ENCODE data around the gene JAM3.

Gene JAM3

DNA sequence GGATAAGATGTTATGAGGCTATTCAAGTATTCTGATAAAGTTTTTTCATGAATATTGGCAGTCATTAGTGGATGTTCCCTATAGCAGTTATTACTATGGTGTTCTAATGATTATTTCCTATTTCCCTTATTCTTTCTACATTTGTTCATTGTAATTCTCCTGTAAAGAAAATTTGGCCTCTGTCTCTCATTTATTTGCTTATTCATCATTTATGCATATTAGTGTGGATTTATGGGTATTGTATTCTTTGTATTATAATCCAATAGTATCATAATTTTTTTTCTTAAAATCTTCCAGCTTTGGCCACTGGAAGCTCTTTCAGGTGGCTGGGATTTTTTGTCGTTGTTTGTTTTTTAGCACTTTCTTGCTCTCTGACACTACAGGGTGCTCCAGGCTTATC, 47.3 kb downstream of the JAM3 start:
- DNase-seq, result no peak

DNA sequence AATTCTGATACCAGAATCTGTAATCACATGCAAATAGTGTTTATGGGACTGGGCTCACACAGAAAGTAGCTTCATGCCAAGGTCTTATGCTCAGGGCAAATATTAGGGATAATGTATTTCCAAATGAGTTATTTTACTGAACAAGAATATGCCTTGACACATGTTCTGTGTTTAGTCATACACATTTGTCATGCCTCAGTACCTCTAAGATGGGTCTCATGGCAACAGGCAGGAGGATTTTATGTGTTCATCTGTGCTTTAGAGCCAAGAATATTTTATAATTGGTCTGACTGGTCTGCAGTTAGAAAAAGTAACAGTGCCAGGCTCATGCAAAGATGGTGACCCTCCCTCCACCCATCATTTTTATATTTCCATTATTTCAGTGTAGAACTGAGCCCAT, 49.1 kb downstream of the JAM3 start:
- DNase-seq, result no peak

DNA sequence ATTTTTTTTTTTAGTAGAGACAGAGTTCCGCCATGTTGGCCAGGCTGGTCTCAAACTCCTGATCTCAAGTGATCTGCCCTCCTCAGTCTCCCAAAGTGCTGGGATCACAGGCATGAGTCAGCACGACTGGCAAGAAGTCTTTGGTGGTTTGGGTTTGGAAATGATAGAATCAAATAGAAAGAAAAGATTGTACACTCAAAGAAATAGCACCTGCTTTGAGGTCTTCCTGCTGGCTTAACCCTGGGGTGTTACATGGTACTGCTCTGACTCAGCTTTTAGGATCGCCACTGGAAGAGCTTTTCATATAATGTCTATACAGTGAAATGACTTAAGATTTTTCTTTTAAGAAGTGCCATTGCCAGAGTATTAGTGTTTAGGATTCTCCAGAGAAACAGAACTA, 50.2 kb downstream of the JAM3 start:
- no peak for DNase-seq

DNA sequence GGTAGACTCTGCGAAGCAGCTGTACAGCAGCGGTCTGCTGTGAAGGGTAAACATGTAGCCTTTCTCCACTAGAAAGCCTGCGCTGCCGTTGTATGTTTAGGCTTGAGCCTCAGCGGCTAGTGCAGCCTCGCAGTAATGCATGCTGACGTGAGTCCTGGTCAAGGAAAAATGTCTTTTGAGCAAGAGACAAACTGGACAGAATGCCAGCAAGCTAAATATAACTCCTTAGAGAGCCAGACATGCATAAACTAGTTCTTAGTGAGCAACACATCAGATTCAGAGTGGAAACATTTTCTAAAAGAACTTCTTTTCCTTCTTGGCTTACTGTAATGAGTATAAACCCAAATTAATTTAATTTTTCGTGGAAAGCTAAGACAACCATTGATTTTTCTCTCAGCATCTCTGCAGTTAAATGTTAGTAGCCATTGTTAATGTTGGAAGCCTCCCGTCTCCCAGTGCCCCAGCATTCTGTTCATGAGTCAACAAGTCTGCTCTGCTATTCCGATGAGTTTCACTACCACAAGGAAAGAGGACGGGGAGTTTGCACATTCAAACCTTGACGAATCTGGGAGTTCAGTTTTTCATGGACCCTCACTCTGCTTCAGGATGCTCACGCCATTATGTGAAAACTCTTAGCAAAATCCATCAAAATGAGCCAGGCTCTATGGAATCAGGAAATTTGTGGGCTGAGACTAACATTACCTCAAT, 51.4 kb downstream of the JAM3 start:
- DNase-seq, result peak in 1 of 2 experiments; percentile 46

DNA sequence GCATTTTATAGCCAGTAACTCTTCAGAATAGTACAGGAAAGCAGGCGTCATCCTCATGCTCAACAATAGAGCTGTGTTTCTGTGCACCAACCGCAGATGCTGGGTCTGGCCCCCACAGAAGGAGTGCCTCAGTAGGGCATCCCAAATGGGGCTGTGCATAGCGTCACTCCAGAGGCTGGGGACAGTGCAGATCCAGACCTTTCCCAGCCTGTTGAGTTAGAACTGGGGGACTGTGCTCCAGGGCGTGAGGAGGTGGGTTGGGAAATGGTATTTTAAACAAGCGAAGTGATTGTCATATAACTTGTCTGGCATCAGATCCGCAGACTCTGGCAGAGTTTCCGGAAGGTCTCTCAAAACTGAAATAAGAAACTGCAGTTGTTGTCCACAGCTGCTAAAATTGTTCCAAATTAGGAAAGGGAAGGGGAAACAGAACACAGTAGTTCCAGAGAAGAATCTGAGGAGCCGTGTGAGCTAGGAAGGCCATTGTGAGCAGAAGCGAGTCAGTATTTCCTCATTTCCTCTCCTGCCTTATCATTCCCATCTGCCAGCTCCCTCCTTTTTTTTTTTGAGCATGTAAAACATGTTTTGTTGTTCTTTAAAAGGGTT, 52.2 kb downstream of the JAM3 start:
- no peak for DNase-seq

DNA sequence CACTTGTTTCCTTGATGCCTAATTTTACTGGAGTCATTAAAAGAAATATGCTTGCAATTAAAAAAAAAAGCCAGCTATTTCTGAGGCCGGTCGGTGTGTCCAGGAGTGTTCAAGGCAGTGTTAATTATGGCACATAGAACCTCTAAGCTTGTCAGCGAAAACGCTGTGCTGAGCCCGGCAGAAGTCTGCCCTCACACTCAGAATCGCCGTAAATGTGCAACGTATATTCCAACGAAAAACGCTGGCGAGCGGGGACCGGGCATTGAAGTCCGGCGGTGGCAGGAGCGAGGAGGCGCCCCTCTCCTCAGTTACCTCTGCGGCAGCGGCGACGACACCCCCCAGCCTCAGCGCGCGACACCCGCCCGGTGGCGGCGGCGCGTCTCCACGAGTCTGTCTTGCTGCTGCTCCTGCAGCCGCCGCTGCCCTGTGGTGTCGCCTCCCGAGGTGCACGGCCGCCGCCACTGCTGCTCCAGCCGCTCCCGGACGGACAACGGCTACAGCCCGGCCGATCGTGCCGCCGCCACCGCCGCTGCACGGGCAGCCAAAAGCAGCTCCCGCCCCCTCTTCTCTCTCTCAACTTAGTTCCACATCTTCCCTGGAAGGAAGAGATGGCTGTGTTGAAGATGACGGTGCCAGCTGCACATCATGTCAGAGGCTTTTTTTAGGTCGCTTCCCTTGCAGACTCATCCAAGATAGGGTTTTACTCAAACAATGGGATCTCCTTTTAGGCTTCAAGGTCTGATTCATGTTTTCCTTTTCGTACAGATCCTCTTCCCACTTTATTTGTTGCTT, 56.0 kb downstream of the JAM3 start:
- no peak for DNase-seq

DNA sequence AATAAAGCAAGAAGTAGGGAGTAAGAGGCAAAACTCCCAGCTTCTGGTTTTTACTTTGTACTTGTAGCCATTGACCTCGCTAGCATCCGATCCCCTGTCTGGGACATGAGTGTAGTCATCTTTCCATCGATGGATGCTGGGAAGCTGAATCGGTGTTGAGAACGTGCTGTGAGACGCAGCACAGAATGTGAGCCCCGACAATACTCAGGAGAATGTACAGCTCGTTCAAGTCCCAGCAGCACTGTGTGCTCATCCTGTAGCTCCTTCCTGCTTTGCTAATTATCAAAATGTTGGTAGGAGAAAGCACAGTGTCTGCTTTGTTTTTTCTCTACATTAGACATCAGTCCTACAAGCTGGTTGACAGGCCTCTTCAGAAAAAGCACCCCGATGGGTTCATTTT, 56.6 kb downstream of the JAM3 start:
- no peak for DNase-seq

DNA sequence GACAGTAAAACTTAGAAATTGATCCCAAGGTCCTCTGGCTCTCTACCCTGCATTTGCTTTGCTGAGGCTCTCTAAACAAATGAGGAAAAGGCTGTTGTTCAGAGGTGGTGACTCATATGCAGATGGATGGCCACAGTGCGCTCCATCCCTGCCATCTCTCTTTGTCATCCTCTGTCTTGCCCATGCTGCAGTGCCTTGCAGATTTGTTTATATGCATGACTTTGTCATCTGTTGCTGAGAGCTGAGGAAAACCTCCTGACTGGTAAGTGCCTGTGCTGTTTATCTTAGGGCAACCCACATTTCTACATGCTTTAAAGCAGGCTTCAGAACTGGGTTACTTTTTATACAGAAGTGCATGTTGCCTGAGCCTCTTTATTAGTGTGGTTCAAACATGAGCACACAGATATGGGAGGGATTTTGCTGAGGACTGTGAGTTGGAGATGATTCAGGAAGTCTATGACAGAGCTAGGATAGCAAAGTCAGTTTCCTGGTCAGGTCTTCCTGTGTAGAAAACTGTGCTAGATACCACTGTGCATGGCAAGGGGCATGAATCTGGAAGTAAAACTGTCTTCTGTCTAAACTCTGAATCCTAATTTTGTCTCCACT, 57.4 kb downstream of the JAM3 start:
- DNase-seq, result no peak

DNA sequence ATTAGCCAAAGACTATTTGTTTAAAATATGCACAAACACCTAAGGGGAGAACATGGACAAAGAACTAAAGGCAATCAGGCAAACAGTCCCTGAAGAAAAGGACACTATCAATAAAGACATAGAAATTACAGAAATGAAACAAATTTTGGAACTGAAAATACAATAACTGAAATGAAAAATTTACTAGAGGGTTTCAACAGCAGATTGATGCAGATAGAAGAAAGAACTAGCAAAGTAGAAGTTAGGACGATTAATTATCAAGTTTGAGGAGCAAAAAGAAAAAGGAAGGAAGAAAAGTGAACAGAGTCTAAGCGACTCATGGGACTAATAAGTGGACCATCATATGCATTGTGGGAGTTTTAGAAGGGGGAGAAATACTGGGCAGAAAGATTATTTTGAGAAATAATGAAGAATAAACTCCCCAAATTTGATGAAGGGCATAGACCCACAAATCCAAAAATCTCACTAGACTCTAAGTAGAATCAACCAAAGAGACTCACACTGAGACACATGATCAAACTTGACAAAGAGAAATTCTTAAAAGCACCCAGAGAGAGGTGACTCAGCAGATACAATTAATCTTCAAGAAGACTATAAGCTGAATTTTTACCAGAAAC, 62.9 kb downstream of the JAM3 start:
- DNase-seq, result no peak

DNA sequence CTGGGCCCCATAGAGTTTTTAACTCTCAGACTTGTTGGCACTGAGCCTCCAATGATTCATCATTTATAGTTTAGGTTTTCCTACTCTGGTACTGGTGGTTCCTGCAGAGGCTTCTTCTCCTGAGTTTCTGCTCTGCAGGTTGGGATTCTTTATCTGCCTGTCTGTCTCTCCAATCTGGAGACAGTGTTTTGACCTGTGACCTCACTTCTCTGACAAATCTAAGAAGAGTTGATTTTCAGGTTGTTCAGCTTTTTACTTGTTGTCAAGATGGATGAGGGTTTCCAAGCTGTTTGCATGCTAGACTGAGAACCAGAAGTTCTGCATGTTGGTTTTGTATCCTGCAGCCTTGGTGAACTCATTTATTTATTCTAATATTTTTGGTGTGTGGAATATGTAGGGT, 63.9 kb downstream of the JAM3 start:
- no peak for DNase-seq

DNA sequence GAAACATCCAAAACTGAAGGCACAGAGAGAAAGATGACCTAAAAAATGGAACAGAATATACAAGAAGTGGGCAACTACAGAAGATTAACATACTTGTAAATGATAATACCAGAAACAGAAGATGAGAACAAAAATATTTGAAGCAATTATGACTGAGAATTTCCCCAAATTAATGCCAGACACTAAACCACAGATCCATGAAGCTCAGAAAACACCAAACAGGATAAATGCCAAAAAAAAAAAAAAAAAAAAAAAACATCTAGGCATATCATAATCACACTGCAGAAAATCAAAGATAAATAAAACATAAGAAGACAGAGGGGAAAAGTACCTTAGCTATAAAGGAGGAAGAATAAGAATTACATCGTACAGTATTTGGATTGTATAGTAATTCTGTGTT, 65.3 kb downstream of the JAM3 start:
- DNase-seq, result no peak

DNA sequence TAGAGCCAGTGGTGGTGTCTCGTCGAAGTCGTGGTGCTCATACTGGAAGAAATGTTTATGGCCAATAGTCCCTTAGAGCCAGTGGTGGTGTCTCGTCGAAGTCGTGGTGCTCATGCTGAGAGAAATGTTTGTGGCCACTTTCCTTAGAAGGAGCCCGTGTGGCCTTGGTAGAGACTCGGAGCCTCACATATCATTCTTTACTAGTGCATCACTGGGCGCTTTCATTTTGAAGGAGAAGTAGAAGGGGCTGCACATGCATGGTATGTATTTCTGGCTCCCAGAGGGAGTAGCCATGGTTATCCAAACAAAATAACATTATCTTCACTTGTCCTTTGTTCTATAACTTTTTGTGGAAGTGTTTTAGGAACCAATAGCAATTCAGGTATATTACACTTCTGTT, 69.5 kb downstream of the JAM3 start:
- DNase-seq, result no peak

DNA sequence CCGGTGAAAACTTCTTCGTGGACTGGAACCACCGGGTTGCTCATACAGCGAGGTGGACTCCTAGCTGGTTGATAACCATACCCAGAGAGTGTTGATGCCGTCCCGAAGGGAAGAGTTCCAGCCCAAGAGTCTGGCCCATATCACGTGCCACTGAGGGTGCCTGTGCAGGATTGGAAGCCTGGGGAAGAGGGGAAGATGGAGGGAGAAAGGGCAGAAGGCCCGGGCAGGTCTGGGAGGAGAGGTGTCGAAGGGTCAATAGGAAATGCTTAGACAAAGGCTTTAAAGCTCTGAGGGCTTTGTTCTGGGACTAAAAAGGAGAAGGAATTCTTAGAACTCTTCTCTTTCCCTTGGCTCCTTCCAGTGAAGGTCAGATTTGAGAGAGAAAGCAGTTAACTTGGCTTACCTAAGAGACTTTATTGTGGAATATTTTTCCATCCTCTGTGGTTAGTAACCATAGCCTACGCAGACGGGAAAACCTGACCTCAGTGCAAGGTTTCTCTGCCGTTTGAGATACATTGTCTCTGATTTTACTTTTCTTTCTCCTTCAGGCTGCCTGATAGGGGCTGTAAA, 70.5 kb downstream of the JAM3 start:
- DNase-seq, result no peak

DNA sequence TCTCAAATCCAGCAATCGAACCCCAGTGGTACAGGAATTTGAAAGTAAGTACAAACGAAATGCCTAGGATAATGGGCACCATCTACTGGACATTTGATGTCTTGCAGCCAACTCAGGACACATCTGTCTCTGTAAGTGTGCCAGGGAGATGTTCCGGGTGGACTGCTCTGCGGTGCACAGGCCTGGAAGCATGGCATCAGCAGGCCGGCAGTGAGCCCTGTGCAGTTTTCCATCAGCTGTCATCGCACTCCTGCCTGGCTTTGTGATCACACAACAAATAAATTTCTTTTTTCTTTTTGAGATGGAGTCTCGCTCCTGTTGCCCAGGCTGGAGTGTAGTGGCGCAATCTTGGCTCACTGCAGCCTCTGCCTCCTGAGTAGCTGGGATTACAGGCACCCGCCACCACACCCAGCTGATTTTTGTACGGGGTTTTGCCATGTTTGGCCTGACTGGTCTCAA, 71.0 kb downstream of the JAM3 start:
- peak; percentile 61 to 77 for DNase-seq

DNA sequence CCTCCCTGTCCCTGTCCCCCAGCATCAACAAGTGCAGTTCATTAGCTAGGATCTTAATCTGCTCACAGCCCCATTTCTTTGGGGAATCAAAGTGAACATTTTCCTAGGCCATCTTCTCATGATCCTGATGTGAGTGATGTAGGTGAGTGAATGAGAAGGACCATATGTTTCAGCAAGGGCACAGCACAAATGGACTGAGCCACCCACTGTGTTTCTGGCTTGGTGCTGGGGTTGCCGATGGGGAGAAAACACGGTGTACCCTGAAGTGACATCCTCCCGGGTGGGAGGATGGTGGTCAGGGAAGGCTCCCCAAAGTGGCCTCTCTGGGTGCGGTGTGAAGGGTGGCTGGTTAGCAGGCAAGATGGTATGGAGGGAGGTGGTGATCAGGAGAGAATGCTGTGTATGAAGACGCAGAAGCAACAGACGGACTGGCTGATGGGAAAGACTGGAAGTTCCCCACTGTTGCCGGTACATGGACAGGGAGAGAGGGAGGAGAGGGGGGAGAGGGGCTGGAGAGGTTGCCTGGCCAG, 72.2 kb downstream of the JAM3 start:
- DNase-seq, result no peak

DNA sequence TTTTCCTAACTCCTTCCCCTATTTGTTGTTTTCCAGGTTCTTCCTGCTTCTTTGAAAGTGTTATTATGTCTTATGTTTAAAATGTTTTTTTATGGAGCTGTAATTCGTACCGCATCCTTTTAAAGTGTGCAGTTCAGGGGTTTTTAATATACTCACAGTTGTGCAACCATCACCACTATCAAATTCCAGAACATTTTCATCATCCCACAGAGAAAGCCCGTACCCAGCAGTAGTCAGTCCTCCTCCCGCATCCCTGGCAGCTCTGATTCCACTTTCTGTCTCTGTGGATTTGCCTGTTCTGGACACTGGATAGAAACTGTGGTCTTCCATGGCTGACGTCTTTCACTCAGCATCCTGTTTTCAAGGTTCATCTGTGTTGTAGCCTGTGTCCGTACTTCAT, 73.7 kb downstream of the JAM3 start:
- DNase-seq, result no peak

DNA sequence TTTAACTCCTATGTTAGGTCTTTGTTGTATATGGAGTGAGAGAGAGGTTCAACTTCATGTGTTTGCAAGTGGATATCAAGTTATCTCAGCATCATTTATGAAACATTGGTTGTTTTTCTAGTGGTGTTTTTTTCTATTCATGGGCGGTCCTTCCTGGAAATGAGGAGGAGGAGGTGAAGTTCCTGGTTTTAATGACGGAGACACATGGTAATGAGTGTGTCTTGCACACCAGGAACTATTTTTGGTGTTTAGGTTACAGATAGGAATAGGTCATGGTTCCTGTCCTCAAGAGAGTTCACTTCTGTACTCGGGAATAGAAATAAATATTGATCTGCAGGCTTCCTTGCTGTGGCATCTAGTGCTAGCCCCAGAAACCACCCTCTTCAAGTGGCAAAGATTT, 74.9 kb downstream of the JAM3 start:
- no peak for DNase-seq

DNA sequence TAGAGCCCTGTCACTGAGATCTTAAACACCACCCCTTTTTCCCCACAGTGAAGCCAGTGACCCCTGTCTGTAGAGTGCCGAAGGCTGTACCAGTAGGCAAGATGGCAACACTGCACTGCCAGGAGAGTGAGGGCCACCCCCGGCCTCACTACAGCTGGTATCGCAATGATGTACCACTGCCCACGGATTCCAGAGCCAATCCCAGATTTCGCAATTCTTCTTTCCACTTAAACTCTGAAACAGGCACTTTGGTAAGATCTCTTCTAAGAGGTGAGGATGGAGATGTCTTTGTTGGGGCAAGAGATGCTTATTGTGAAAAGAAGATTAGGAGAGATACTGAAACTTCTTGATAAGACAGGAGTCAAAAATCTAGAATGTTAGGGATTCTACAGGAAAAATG, 75.9 kb downstream of the JAM3 start:
- DNase-seq, result no peak

DNA sequence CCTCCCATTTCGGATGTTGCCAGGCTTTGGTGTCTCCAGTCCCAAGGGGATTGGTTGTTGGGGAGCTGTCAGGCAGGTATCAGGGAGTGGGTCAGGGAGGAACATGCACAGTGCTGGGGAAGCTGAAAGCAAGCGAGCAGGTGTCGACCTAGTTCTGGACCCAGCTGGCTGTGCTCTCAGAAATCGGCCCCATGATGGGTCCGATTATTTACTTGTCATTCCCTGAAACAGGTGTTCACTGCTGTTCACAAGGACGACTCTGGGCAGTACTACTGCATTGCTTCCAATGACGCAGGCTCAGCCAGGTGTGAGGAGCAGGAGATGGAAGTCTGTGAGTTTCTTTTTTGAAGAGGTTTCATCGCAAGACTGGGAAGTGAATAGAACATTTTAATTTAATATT, 76.8 kb downstream of the JAM3 start:
- DNase-seq, result peak; percentile 41 to 78

DNA sequence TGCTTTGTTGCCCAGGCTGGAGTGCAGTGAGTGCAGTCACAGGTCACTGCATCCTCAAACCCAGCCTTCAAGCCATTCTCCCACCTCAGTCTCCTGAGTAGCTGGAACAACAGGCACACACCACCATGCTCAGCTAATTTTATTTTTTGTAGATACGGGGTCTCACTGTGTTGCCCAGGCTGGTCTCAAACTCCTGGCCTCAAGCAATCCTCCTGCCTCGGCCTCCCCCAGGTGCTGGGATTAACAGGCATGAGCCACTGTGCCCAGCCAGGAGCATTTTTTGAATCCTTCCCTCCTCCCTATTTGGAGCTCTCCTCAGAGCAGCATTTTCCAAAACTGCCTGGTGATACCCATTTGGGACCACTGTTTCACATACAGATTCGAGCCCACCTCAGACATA, 77.7 kb downstream of the JAM3 start:
- no peak for DNase-seq

DNA sequence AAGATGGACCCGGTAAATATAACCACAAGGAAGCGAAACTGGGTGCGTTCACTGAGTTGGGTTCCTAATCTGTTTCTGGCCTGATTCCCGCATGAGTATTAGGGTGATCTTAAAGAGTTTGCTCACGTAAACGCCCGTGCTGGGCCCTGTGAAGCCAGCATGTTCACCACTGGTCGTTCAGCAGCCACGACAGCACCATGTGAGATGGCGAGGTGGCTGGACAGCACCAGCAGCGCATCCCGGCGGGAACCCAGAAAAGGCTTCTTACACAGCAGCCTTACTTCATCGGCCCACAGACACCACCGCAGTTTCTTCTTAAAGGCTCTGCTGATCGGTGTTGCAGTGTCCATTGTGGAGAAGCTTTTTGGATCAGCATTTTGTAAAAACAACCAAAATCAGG, 80.5 kb downstream of the JAM3 start:
- no peak for DNase-seq

DNA sequence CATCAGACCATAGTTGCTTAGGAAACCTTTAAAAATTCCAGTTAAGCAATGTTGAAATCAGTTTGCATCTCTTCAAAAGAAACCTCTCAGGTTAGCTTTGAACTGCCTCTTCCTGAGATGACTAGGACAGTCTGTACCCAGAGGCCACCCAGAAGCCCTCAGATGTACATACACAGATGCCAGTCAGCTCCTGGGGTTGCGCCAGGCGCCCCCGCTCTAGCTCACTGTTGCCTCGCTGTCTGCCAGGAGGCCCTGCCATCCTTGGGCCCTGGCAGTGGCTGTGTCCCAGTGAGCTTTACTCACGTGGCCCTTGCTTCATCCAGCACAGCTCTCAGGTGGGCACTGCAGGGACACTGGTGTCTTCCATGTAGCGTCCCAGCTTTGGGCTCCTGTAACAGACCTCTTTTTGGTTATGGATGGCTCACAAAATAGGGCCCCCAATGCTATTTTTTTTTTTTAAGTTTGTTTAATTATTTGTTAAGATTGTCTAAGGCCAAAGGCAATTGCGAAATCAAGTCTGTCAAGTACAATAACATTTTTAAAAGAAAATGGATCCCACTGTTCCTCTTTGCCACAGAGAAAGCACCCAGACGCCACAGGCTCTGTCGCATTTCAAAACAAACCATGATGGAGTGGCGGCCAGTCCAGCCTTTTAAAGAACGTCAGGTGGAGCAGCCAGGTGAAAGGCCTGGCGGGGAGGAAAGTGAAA, 81.5 kb downstream of the JAM3 start:
- no peak for DNase-seq
